HG03175 (cell line): ENCODE measurements around the gene MANF.

Experiments
- ATAC-seq: cut with Tn5 transposase; IDR thresholded peaks from one replicate; pipeline ENCODE4 v1.9.1; 2021; ENCODE audit warnings: mild to moderate bottlenecking, moderate library complexity; ENCODE audit not compliant: unreplicated experiment

The MANF gene

DNA sequence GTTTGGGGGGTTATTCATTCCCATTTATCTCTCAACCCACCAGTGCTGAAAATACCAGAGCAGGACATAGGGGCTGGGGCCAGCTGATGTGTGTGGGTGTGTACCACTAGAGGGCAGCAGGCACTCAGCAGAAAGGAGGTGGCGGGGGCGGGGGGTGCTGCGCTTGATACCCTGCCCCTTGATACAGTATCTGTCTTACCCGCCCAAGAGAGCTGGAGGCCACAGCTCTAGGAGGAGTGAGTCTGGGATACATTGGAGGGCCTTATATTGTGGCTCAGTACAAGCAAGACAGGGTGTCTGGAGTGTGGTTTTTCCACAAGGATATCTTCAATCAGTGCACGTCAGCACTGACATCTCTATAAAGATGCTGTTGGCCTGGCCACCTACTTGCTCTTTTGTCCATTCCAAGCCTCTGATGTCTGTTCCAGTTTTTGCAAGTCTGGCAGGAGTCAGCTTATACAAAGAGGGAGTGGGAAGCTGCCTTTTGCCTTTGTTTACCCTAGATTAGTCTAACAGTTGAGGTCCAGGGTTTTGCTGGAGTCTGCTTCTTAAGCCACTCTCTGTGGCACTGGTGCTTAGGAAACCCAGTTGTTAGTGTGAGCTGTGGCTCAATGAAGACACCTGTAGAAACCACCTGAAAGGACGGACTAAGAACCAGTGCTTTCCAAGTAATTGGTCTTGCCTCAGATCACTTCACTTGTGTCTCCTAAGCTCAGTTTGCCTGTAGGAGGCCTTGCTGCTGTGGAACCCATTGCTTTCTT lies 4.5 kb downstream of the MANF start:
- no peak for ATAC-seq

GRCh38 chr3:51390246-51391074 lies 5.4 kb downstream of the MANF start:
- no peak for ATAC-seq

- peak; percentile 94 for ATAC-seq
Observed at GRCh38 chr3:51391075-51391565, 6.0 kb downstream of the MANF start, which contains the start of gene RBM15B. RBM15B (plus strand) TSS chr3:51391285; CDS start chr3:51391400, 115 bp downstream.

- ATAC-seq = peak; percentile 5
Observed at GRCh38 chr3:51391566-51392354, 6.7 kb downstream of the MANF start.

DNA sequence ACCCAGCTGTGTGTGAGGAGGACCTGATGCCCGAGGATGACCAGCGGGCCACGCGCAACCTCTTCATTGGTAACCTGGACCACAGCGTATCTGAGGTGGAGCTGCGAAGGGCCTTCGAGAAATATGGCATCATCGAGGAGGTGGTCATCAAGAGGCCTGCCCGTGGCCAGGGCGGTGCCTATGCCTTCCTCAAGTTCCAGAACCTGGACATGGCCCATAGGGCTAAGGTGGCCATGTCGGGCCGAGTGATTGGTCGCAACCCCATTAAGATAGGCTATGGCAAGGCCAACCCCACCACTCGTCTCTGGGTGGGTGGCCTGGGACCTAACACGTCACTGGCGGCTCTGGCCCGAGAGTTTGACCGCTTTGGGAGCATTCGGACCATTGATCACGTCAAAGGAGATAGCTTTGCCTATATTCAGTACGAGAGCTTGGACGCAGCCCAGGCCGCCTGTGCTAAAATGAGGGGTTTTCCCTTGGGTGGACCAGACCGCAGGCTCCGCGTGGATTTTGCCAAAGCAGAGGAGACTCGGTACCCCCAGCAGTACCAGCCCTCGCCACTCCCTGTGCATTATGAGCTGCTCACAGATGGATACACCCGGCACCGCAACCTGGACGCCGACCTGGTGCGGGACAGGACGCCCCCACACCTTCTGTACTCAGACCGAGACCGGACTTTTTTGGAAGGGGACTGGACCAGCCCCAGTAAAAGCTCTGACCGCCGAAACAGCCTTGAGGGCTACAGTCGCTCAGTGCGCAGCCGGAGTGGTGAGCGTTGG lies 7.5 kb downstream of the MANF start:
- ATAC-seq = no peak

GRCh38 chr3:51393134-51393495 lies 8.0 kb downstream of the MANF start:
- no peak for ATAC-seq

DNA sequence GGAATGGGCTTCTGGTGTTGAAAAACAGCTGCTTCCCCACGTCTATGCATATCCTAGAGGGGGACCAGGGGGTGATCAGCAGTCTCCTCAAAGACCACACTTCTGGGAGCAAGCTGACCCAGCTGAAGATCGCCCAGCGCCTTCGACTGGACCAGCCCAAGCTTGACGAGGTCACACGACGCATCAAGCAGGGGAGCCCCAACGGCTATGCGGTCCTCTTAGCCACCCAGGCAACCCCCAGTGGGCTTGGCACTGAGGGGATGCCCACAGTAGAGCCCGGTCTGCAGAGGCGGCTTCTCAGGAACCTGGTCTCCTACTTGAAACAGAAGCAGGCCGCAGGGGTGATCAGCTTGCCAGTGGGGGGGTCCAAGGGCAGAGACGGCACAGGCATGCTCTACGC lies 8.5 kb downstream of the MANF start:
- no peak for ATAC-seq

DNA sequence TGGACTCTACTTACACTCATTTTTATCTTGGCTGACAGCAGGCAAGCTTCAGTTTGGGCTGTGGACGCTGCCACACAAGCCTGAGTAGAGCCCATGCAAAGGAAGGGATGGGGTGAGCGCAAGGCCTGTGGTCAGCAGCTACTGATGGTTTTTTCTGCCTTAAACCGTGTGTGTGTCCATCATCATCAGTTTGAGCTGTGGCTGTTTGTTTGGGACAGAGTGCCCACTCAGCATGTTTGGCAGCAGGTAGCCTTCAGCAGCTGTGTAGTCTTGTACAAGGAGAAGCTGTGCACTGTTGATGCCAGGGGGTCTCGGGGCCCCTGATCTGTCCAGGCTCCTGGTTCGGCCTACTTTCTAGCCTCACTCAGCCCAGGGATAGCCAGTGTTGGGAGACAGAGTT lies 9.4 kb downstream of the MANF start:
- no peak for ATAC-seq

GRCh38 chr3:51395493-51396213 lies 10.6 kb downstream of the MANF start:
- ATAC-seq = no peak

DNA sequence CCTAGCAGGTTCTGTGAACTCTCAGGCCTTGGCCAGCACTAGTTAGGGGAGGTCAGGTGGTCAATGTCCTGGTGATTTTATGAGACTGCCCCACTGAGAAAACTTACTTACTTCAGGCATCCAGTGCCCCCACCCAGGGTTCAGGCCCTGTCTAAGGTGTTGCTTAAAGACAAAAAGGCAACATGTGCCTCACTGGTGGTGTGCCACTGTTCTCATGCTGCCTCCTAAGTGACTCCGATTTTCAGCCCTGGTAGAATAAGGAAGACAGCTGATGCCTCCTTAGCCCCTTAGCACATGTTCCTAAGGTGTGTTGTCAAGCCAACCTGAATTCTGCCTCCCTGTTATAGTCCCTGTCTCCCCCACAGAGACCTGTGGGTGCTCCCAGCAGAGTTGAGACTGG lies 11.3 kb downstream of the MANF start:
- no peak for ATAC-seq

DNA sequence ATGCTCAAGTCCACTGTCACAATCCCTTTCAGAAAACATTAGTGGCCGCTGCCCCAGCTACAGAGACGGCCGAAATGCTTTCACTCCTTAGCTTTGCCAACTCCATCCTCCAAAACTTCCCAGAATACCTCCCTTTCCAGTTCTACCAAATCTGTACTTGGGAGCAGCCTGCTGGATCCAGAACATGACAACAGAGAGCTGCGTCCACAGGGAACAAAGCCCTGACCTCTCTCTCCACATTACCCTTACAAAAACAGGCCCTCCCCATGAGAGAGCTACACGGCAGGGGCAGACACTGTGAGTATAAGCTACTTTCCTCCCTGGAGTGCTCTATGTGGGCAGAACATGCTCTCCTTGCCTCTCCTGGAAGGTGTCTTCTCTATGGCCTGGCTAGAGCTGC lies 12.3 kb downstream of the MANF start:
- ATAC-seq = no peak

DNA sequence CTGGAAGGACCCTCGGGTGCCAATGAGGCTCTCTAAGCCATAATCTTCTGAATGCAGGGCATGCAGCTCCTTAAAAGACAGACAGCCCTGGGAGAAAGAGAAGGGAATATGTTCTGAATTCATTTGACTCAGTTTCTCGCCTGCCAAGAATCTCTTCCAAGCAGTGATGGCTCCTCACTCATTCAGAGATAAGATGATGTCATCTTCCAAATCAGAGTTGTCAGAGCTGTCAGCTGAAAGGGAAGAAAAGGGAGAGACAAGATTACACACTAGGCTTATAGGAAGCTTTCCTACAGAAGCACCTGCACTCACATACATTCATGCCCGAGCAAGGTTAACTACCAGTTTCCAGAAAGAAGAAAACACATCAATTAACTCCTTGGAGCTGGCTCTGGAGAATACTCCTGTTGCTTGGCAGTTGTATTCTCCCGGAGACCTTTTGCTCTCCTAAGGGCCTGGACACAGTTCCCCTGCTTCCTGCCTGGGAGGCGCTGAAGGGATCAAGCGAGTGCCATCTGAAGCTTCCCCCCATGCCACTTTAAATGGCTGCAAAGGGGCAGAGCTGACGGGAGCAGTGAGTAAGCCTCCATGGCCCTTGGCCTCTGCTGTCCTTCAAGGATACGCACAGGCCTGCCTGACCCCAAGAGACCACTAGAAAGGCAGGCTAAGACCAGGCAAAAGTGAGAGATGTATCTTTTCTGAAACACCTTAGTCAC lies 13.7 kb downstream of the MANF start:
- ATAC-seq = no peak

- ATAC-seq = no peak
Observed at GRCh38 chr3:51400166-51400565, 15.1 kb downstream of the MANF start.

DNA sequence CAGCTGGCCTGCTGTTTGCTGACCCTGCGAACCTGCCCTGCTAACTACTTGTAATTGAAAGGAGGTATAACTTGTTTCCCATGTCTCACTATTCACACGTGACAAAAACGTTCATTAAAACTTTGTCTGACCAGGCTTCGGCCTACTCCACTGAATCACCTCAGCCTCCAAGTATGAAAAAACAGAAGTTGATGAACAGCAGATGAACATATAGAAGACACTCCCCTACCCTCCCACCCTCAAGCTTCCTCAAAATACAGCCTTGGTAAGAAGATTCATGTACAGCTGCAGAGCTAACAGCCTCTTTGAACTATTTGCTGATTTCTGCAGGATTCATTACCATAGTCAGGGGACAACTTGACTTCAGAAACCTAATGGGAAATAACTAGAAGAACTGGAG lies 16.6 kb downstream of the MANF start:
- no peak for ATAC-seq

GRCh38 chr3:51403675-51404074 lies 18.6 kb downstream of the MANF start:
- no peak for ATAC-seq

GRCh38 chr3:51408021-51408420 lies 22.9 kb downstream of the MANF start:
- no peak for ATAC-seq

DNA sequence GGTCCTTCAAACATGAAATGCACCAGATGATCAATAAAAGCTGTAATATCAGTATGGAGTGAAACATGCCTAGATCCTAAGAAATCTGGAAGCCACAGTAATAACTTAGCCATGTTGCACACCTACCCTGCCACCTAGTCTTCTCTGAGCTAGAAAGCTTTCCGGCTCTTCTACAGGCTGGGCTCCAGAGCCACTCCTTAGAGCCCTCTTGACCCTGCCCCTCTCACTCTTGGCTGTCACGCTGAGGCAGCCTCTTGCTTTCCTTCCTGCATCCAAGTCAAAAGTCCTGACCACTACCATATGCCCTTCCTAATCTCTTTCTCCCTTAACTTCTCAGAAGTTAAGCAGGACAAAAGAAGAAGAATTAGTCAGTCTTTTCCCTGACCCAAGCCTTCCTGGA lies 23.7 kb downstream of the MANF start:
- no peak for ATAC-seq

GRCh38 chr3:51422211-51422610 lies 37.1 kb downstream of the MANF start:
- ATAC-seq = no peak

- ATAC-seq = no peak
Observed at GRCh38 chr3:51426921-51427320, 41.8 kb downstream of the MANF start.
